WTC11 (cell line): ENCODE data around the gene TRIM2. TPM values are rescaled to one million over a fixed set of nuclear protein-coding genes. Genes with fewer than 3 reads are reported as not detected.

Experiments
- ATAC-seq: fragments of 200-7000 bp; cut with Tn5 transposase; 2 replicates; pipeline ENCODE4 v1.10.0; 2021; ENCODE audit warnings: mild to moderate bottlenecking, moderate library complexity
- CTCF ChIA-PET: fragments of 300-600 bp; sonication (Branson Sonifier 250); formaldehyde crosslinking; loops from one replicate; lab custom pipeline; 2021; ENCODE audit warnings: antibody characterized with exemption; lab: Charles Lee
- POLR2A ChIA-PET: fragments of 350-600 bp; sonication (Branson Sonifier 250); formaldehyde crosslinking; loops from one replicate; lab custom pipeline; 2021; ENCODE audit warnings: antibody characterized with exemption; lab: Charles Lee
- DNase-seq: peaks from one replicate; pipeline ENCODE4 v3.0.0; 2021; ENCODE audit warnings: low spot score
- H3K27ac Mint-ChIP-seq: 2 replicates; pipeline ENCODE4 v1.8.0; 2021; ENCODE audit warnings: mixed read lengths
- H3K27me3 Mint-ChIP-seq: 2 replicates; pipeline ENCODE4 v1.8.0; 2021; ENCODE audit warnings: low read depth, mild to moderate bottlenecking, moderate library complexity, mixed read lengths
- H3K36me3 Mint-ChIP-seq: 2 replicates; pipeline ENCODE4 v1.8.0; 2021; ENCODE audit warnings: mixed read lengths
- H3K4me1 Mint-ChIP-seq: 2 replicates; pipeline ENCODE4 v1.8.0; 2022; ENCODE audit warnings: mixed read lengths
- H3K4me3 Mint-ChIP-seq: 2 replicates; pipeline ENCODE4 v1.8.0; 2021; ENCODE audit warnings: mild to moderate bottlenecking, moderate library complexity, mixed read lengths
- H3K9me3 Mint-ChIP-seq: 2 replicates; pipeline ENCODE4 v1.8.0; 2021; ENCODE audit warnings: mixed read lengths
- AR ChIP-seq: fragments of 250-450 bp; sonication (Bioruptor Pico); IDR thresholded peaks from 2 replicates; pipeline ENCODE4 v1.9.0; 2021; ENCODE audit warnings: mild to moderate bottlenecking
- ATF1 ChIP-seq: sonication (generic); formaldehyde crosslinking; IDR thresholded peaks from 2 replicates; pipeline ENCODE4 v1.8.1; 2023; ENCODE audit warnings: mild to moderate bottlenecking, moderate library complexity, missing genetic modification reagents
- CREM ChIP-seq: sonication (generic); formaldehyde crosslinking; IDR thresholded peaks from 2 replicates; pipeline ENCODE4 v1.8.1; 2022; ENCODE audit warnings: mild to moderate bottlenecking, missing genetic modification reagents, moderate library complexity
- ELF4 ChIP-seq: sonication (generic); formaldehyde crosslinking; IDR thresholded peaks from 2 replicates; pipeline ENCODE4 v1.8.1; 2022; ENCODE audit warnings: low read depth, mild to moderate bottlenecking, moderate library complexity, missing genetic modification reagents
- FOXP1 ChIP-seq: sonication (generic); formaldehyde crosslinking; IDR thresholded peaks from 2 replicates; pipeline ENCODE4 v1.8.0; 2022; ENCODE audit warnings: missing genetic modification reagents, mild to moderate bottlenecking, moderate library complexity, borderline replicate concordance
- GRHL2 ChIP-seq: fragments of 250-450 bp; sonication (Bioruptor Pico); IDR thresholded peaks from 2 replicates; pipeline ENCODE4 v1.8.0; 2022; ENCODE audit warnings: mild to moderate bottlenecking, moderate library complexity; ENCODE audit not compliant: insufficient replicate concordance, severe bottlenecking
- NFE2L1 ChIP-seq: sonication (generic); formaldehyde crosslinking; IDR thresholded peaks from 2 replicates; pipeline ENCODE4 v1.8.1; 2023; ENCODE audit warnings: missing genetic modification reagents
- PRRX2 ChIP-seq: fragments of 250-450 bp; sonication (Bioruptor Pico); IDR thresholded peaks from 2 replicates; pipeline ENCODE4 v1.8.0; 2021; ENCODE audit warnings: mild to moderate bottlenecking
- RELA ChIP-seq: sonication (generic); formaldehyde crosslinking; IDR thresholded peaks from 2 replicates; pipeline ENCODE4 v1.8.1; 2022; ENCODE audit warnings: missing genetic modification reagents, mild to moderate bottlenecking, borderline replicate concordance
- RORB ChIP-seq: fragments of 250-450 bp; sonication (Bioruptor Pico); IDR thresholded peaks from 2 replicates; pipeline ENCODE4 v1.9.0; 2021; ENCODE audit warnings: mild to moderate bottlenecking
- TEAD1 ChIP-seq: sonication (generic); formaldehyde crosslinking; IDR thresholded peaks from 2 replicates; pipeline ENCODE4 v1.8.0; 2022; ENCODE audit warnings: mild to moderate bottlenecking, missing genetic modification reagents
- TEAD4 ChIP-seq: sonication (generic); formaldehyde crosslinking; IDR thresholded peaks from 2 replicates; pipeline ENCODE4 v1.8.0; 2022; ENCODE audit warnings: mild to moderate bottlenecking, missing genetic modification reagents
- ZMAT4 ChIP-seq: fragments of 250-450 bp; sonication (Bioruptor Pico); IDR thresholded peaks from 2 replicates; pipeline ENCODE4 v1.9.0; 2021; ENCODE audit warnings: mild to moderate bottlenecking
- ZNF423 ChIP-seq: fragments of 250-450 bp; sonication (Bioruptor Pico); IDR thresholded peaks from 2 replicates; pipeline ENCODE4 v2.1.2; 2022; ENCODE audit warnings: mild to moderate bottlenecking, moderate library complexity
- ZNF512 ChIP-seq: sonication (generic); formaldehyde crosslinking; IDR thresholded peaks from 2 replicates; pipeline ENCODE4 v1.8.1; 2022; ENCODE audit warnings: missing genetic modification reagents, borderline replicate concordance
- ZNF532 ChIP-seq: fragments of 250-450 bp; sonication (Bioruptor Pico); IDR thresholded peaks from 2 replicates; pipeline ENCODE4 v1.9.0; 2021; ENCODE audit warnings: mild to moderate bottlenecking, borderline replicate concordance
- ZNF671 ChIP-seq: fragments of 250-450 bp; sonication (Bioruptor Pico); IDR thresholded peaks from 2 replicates; pipeline ENCODE4 v1.8.0; 2021; ENCODE audit warnings: mild to moderate bottlenecking
- total RNA-seq: library from RNA; stranded (reverse); gene quantifications from 3 replicates; pipeline ENCODE4 v1.2.3, GENCODE V29; 2021
- TF ChIP-seq, protein P1 (sequence below): sonication (generic); formaldehyde crosslinking; IDR thresholded peaks from 2 replicates; pipeline ENCODE4 v1.8.0; 2022; ENCODE audit warnings: mild to moderate bottlenecking, missing genetic modification reagents

The TRIM2 gene
- total RNA-seq, 1 experiment from 2014 or later, result 54.5 TPM

- no peak for TF ChIP-seq ZNF532 (CRISPR knock-in tag)
- TF ChIP-seq TEAD4 (CRISPR knock-in tag), result no peak
- no peak for TF ChIP-seq NFE2L1 (CRISPR knock-in tag)
- no peak for TF ChIP-seq ELF4 (CRISPR knock-in tag)
Observed at GRCh38 chr4:153310793-153311192, 106.5 kb downstream of the TRIM2 start (continued).

GRCh38 chr4:153314915-153315314, 110.7 kb downstream of the TRIM2 start:
- H3K9me3 Mint-ChIP-seq, result no peaks in the 10 kb centered on the region; the same call in 1 of the 2 replicates
- H3K27ac Mint-ChIP-seq, result peak overlapping the region; percentile 37; the same call in 1 of the 2 replicates
- CTCF ChIA-PET, result interaction anchor here (0.8 kb wide), 1 partner anchor 82 kb away, joined by 3 read pairs; no protein-coding TSS in a partner anchor
- TF ChIP-seq ZNF423 (no peak), AR (CRISPR knock-in tag) (no peak), ZNF671 (CRISPR knock-in tag) (no peak), TEAD1 (CRISPR knock-in tag) (no peak), ZMAT4 (CRISPR knock-in tag) (no peak), PRRX2 (CRISPR knock-in tag) (no peak), FOXP1 (CRISPR knock-in tag) (no peak), RELA (CRISPR knock-in tag) (no peak), CREM (CRISPR knock-in tag) (no peak), ATF1 (CRISPR knock-in tag) (no peak), GRHL2 (CRISPR knock-in tag) (no peak), RORB (CRISPR knock-in tag) (no peak), ZNF512 (CRISPR knock-in tag) (no peak)
- TF ChIP-seq, protein P1, sequence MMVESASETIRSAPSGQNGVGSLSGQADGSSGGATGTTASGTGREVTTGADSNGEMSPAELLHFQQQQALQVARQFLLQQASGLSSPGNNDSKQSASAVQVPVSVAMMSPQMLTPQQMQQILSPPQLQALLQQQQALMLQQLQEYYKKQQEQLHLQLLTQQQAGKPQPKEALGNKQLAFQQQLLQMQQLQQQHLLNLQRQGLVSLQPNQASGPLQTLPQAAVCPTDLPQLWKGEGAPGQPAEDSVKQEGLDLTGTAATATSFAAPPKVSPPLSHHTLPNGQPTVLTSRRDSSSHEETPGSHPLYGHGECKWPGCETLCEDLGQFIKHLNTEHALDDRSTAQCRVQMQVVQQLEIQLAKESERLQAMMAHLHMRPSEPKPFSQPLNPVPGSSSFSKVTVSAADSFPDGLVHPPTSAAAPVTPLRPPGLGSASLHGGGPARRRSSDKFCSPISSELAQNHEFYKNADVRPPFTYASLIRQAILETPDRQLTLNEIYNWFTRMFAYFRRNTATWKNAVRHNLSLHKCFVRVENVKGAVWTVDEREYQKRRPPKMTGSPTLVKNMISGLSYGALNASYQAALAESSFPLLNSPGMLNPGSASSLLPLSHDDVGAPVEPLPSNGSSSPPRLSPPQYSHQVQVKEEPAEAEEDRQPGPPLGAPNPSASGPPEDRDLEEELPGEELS (CRISPR knock-in tag), result no peak
- DNase-seq (no peak), ATAC-seq (no peak)
- H3K36me3 Mint-ChIP-seq, result peaks cover 35% of the 10 kb centered on the region
- no peak overlapping the region for H3K4me3 Mint-ChIP-seq
- no peaks in the 10 kb centered on the region for H3K27me3 Mint-ChIP-seq
- 0 out of 2 replicates have a peak, but pooled peaks cover 3% of the 10 kb centered on the region for H3K4me1 Mint-ChIP-seq
- POLR2A ChIA-PET, result no interaction called here
